GM19468 (cell line): ENCODE results near the gene SCD5.

Source experiments
- ATAC-seq: cut with Tn5 transposase; IDR thresholded peaks from one replicate; pipeline ENCODE4 v1.9.1; 2021; ENCODE audit warnings: mild to moderate bottlenecking, moderate library complexity, moderate number of reproducible peaks; ENCODE audit not compliant: unreplicated experiment; ENCODE audit errors: extremely low read depth

The SCD5 gene

GRCh38 chr4:82645936-82646565 lies 152.5 kb downstream of the SCD5 start:
- ATAC-seq, result no peak

- no peak for ATAC-seq
Observed at GRCh38 chr4:82644734-82645126, 153.9 kb downstream of the SCD5 start.

GRCh38 chr4:82643994-82644733 lies 154.4 kb downstream of the SCD5 start:
- ATAC-seq, result no peak

- no peak for ATAC-seq
Observed at GRCh38 chr4:82642331-82642730, 156.3 kb downstream of the SCD5 start.

GRCh38 chr4:82640540-82640939 lies 158.1 kb downstream of the SCD5 start:
- no peak for ATAC-seq

- ATAC-seq, result no peak
Observed at GRCh38 chr4:82639971-82640370, 158.6 kb downstream of the SCD5 start.

- ATAC-seq, result no peak
Observed at GRCh38 chr4:82638479-82638878, 160.1 kb downstream of the SCD5 start.

GRCh38 chr4:82630079-82630478 lies 168.5 kb downstream of the SCD5 start:
- ATAC-seq, result no peak

- ATAC-seq, result no peak
Observed at GRCh38 chr4:82629238-82630000, 169.2 kb downstream of the SCD5 start.

GRCh38 chr4:82626251-82626868 lies 172.2 kb downstream of the SCD5 start:
- ATAC-seq, result no peak

GRCh38 chr4:82624819-82625218 lies 173.8 kb downstream of the SCD5 start:
- ATAC-seq, result no peak

GRCh38 chr4:82623121-82623683 lies 175.4 kb downstream of the SCD5 start:
- ATAC-seq, result no peak

- ATAC-seq, result no peak
Observed at GRCh38 chr4:82621251-82621650, 177.3 kb downstream of the SCD5 start.

GRCh38 chr4:82620126-82620735 lies 178.4 kb downstream of the SCD5 start:
- no peak for ATAC-seq

- ATAC-seq, result no peak
Observed at GRCh38 chr4:82618103-82618720, 180.4 kb downstream of the SCD5 start.

GRCh38 chr4:82614838-82615449 lies 183.7 kb downstream of the SCD5 start:
- ATAC-seq, result no peak

GRCh38 chr4:82613121-82613520 lies 185.5 kb downstream of the SCD5 start:
- no peak for ATAC-seq

GRCh38 chr4:82611982-82612381 lies 186.6 kb downstream of the SCD5 start:
- no peak for ATAC-seq

GRCh38 chr4:82611527-82611926 lies 187.1 kb downstream of the SCD5 start:
- no peak for ATAC-seq
